NCI-H345 (cell line): ENCODE data around the gene NSRP1.
"Not testable (repeated sequence)": the region's sequence is repeated elsewhere in the genome, so short reads cannot be mapped to it uniquely, and the experiment has no call there.

Experiments
- DNase-seq: peaks from one replicate; lab custom pipeline; 2025; lab: John Stamatoyannopoulos, UW

Gene NSRP1

GRCh38 chr17:30118635-30119034 lies 2.0 kb downstream of the NSRP1 start:
- not testable (repeated sequence) for DNase-seq

GRCh38 chr17:30124273-30124796 lies 7.7 kb downstream of the NSRP1 start:
- DNase-seq, result no peak

- no peak for DNase-seq
Measured at GRCh38 chr17:30130121-30130520, 13.5 kb downstream of the NSRP1 start.

- DNase-seq, result no peak
Measured at GRCh38 chr17:30132615-30133014, 16.0 kb downstream of the NSRP1 start.

GRCh38 chr17:30133197-30133596 lies 16.6 kb downstream of the NSRP1 start:
- DNase-seq, result no peak

- DNase-seq, result no peak
Measured at GRCh38 chr17:30134551-30134950, 17.9 kb downstream of the NSRP1 start.

GRCh38 chr17:30137158-30137557 lies 20.5 kb downstream of the NSRP1 start:
- DNase-seq, result no peak

- not testable (repeated sequence) for DNase-seq
Measured at GRCh38 chr17:30147860-30148259, 31.2 kb downstream of the NSRP1 start.

GRCh38 chr17:30148376-30148775 lies 31.8 kb downstream of the NSRP1 start:
- DNase-seq, result no peak

- no peak for DNase-seq
Measured at GRCh38 chr17:30151471-30151870, 34.9 kb downstream of the NSRP1 start.

- no peak for DNase-seq
Measured at GRCh38 chr17:30153463-30153862, 36.8 kb downstream of the NSRP1 start.

GRCh38 chr17:30155389-30155788 lies 38.8 kb downstream of the NSRP1 start:
- no peak for DNase-seq

GRCh38 chr17:30158896-30159625 lies 42.4 kb downstream of the NSRP1 start:
- DNase-seq, result no peak

- DNase-seq, result no peak
Measured at GRCh38 chr17:30160419-30161172, 44.0 kb downstream of the NSRP1 start.

- DNase-seq, result no peak
Measured at GRCh38 chr17:30161601-30162000, 45.0 kb downstream of the NSRP1 start.

GRCh38 chr17:30164531-30164930 lies 47.9 kb downstream of the NSRP1 start:
- no peak for DNase-seq

- no peak for DNase-seq
Measured at GRCh38 chr17:30165147-30165546, 48.5 kb downstream of the NSRP1 start.

GRCh38 chr17:30165960-30166359 lies 49.3 kb downstream of the NSRP1 start:
- no peak for DNase-seq

GRCh38 chr17:30170415-30170987 lies 53.9 kb downstream of the NSRP1 start:
- peak; percentile 40 for DNase-seq

GRCh38 chr17:30172560-30172959 lies 55.9 kb downstream of the NSRP1 start:
- DNase-seq, result no peak

GRCh38 chr17:30173649-30174048 lies 57.0 kb downstream of the NSRP1 start:
- no peak for DNase-seq

GRCh38 chr17:30174556-30174955 lies 57.9 kb downstream of the NSRP1 start:
- no peak for DNase-seq

- no peak for DNase-seq
Measured at GRCh38 chr17:30176855-30177254, 60.2 kb downstream of the NSRP1 start.
